Loucy (cell line): ENCODE measurements around the gene VMP1.

Source experiments
- H2AFZ ChIP-seq: fragments of 200-600 bp; sonication (generic); 2 replicates; pipeline ENCODE4 v1.6.0; 2016; ENCODE audit warnings: antibody characterized with exemption, mild to moderate bottlenecking, low read length, moderate library complexity
- H3F3A ChIP-seq: fragments of 200-600 bp; 2 replicates; pipeline ENCODE4 v1.6.0; 2016; ENCODE audit warnings: antibody characterized with exemption, low read depth, mild to moderate bottlenecking
- H3K27me3 ChIP-seq: fragments of 200-600 bp; sonication (generic); 2 replicates; pipeline ENCODE4 v1.6.1; 2014; ENCODE audit warnings: low read length, mild to moderate bottlenecking; ENCODE audit not compliant: insufficient read depth, poor library complexity, severe bottlenecking
- H3K36me3 ChIP-seq: fragments of 200-600 bp; sonication (generic); 2 replicates; pipeline ENCODE4 v1.6.1; 2016; ENCODE audit warnings: low read length; ENCODE audit not compliant: insufficient read depth
- H3K4me1 ChIP-seq: fragments of 200-600 bp; sonication (generic); 2 replicates; pipeline ENCODE4 v1.5.1; 2014; ENCODE audit warnings: low read length, mild to moderate bottlenecking; ENCODE audit not compliant: insufficient read depth, poor library complexity, severe bottlenecking
- H3K4me2 ChIP-seq: fragments of 200-600 bp; sonication (generic); 2 replicates; pipeline ENCODE4 v1.6.0; 2014; ENCODE audit warnings: antibody characterized with exemption, low read length, low read depth, mild to moderate bottlenecking; ENCODE audit not compliant: poor library complexity, severe bottlenecking
- H3K4me3 ChIP-seq: fragments of 200-600 bp; sonication (generic); 2 replicates; pipeline ENCODE4 v1.5.1; 2014; ENCODE audit warnings: low read length, mild to moderate bottlenecking, mixed read lengths; ENCODE audit not compliant: poor library complexity, severe bottlenecking
- H3K79me2 ChIP-seq: fragments of 200-600 bp; sonication (generic); 2 replicates; pipeline ENCODE4 v1.6.1; 2014; ENCODE audit warnings: low read length; ENCODE audit not compliant: insufficient read depth
- H3K9ac ChIP-seq: fragments of 200-600 bp; sonication (generic); 2 replicates; pipeline ENCODE4 v1.6.0; 2014; ENCODE audit warnings: mild to moderate bottlenecking, low read depth, low read length, moderate library complexity; ENCODE audit not compliant: poor library complexity, severe bottlenecking
- H3K9me2 ChIP-seq: fragments of 200-600 bp; sonication (generic); replicated peaks from 2 replicates; pipeline ENCODE4 v1.6.1; 2016; ENCODE audit warnings: low read depth, low read length, mixed read lengths
- H3K9me3 ChIP-seq: fragments of 200-600 bp; sonication (generic); 2 replicates; pipeline ENCODE4 v1.6.1; 2014; ENCODE audit warnings: mild to moderate bottlenecking, antibody characterized with exemption, low read length, low read depth; ENCODE audit not compliant: insufficient read depth
- H4K20me1 ChIP-seq: fragments of 200-600 bp; sonication (generic); 2 replicates; pipeline ENCODE4 v1.6.0; 2014; ENCODE audit warnings: antibody characterized with exemption, low read length, mild to moderate bottlenecking; ENCODE audit not compliant: insufficient read depth, poor library complexity, severe bottlenecking
- EZH2phosphoT487 ChIP-seq: fragments of 200-600 bp; IDR thresholded peaks from 2 replicates; pipeline ENCODE4 v1.6.1; 2018; ENCODE audit warnings: antibody characterized with exemption, mild to moderate bottlenecking, moderate library complexity, borderline replicate concordance
- TF ChIP-seq, protein P1 (sequence below): fragments of 200-600 bp; sonication (generic); conservative IDR thresholded peaks from 2 replicates; pipeline ENCODE4 v1.5.1; 2014; ENCODE audit warnings: mild to moderate bottlenecking, antibody characterized with exemption, low read length

Gene VMP1

DNA sequence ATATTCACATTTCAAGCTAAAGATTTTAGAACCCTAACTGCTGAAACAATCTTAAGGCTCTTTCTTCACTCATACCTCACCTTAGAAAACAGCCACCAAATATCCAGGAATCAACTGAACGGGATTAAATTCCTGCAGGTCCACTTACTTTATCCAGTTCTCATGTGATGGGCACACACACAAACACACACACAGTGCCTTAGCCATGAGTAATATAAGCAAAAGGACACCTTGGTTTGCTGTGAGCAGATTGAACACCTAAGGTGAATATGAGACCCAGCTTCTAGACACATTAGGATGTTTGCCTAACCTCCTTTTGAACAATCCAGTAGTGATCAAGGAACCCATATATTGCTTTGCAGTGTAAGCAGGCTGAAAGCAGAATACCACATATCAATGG, 103.8 kb downstream of the VMP1 start:
- H4K20me1 ChIP-seq = no peaks in the 10 kb centered on the region
- H3K4me1 ChIP-seq = no peaks in the 10 kb centered on the region
- H3K9me3 ChIP-seq = no peaks in the 10 kb centered on the region
- no peak overlapping the region for H2AFZ ChIP-seq
- H3K4me3 ChIP-seq = no peak overlapping the region
- no peak overlapping the region for H3K9ac ChIP-seq
- no peaks in the 10 kb centered on the region for H3K9me2 ChIP-seq
- H3K27me3 ChIP-seq = no peaks in the 10 kb centered on the region
- H3K36me3 ChIP-seq = peaks cover 25% of the 10 kb centered on the region
- TF ChIP-seq EZH2phosphoT487 = no peak
- TF ChIP-seq, protein P1, sequence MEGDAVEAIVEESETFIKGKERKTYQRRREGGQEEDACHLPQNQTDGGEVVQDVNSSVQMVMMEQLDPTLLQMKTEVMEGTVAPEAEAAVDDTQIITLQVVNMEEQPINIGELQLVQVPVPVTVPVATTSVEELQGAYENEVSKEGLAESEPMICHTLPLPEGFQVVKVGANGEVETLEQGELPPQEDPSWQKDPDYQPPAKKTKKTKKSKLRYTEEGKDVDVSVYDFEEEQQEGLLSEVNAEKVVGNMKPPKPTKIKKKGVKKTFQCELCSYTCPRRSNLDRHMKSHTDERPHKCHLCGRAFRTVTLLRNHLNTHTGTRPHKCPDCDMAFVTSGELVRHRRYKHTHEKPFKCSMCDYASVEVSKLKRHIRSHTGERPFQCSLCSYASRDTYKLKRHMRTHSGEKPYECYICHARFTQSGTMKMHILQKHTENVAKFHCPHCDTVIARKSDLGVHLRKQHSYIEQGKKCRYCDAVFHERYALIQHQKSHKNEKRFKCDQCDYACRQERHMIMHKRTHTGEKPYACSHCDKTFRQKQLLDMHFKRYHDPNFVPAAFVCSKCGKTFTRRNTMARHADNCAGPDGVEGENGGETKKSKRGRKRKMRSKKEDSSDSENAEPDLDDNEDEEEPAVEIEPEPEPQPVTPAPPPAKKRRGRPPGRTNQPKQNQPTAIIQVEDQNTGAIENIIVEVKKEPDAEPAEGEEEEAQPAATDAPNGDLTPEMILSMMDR = no peak
- H3K79me2 ChIP-seq = no peaks in the 10 kb centered on the region
- peaks cover 5% of the 10 kb centered on the region; the same call in 1 of the 2 replicates for H3F3A ChIP-seq
- H3K4me2 ChIP-seq = no peak overlapping the region

DNA sequence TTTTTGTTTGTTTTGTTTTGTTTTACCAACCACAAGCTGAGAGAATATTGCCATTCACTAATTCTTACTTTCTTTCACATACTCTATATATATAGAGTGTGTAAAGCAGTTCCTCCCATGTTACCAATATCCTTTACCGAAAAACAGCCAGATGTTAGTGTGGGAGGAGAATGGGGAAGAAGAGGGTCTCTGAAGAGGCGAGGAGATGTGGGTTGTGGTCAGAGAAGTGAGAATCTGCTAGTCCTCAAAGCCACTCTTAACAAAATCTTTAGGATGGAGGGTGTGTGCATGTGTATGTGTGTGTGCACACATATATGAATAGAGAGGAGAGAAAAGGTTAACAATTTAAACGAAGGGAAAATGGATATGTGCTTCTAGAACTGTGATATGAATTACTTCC, 104.7 kb downstream of the VMP1 start:
- no peaks in the 10 kb centered on the region for H3K4me1 ChIP-seq
- peaks cover 25% of the 10 kb centered on the region for H3K36me3 ChIP-seq
- no peaks in the 10 kb centered on the region for H4K20me1 ChIP-seq
- TF ChIP-seq, protein P1 = no peak
- TF ChIP-seq EZH2phosphoT487 = no peak
- no peaks in the 10 kb centered on the region for H3K9me3 ChIP-seq
- peaks cover 5% of the 10 kb centered on the region; the same call in 1 of the 2 replicates for H3F3A ChIP-seq
- H3K4me2 ChIP-seq = no peak overlapping the region
- no peaks in the 10 kb centered on the region for H3K27me3 ChIP-seq
- H3K9ac ChIP-seq = no peak overlapping the region
- H3K4me3 ChIP-seq = no peak overlapping the region
- H3K79me2 ChIP-seq = no peaks in the 10 kb centered on the region
- H3K9me2 ChIP-seq = no peaks in the 10 kb centered on the region
- no peak overlapping the region for H2AFZ ChIP-seq

DNA sequence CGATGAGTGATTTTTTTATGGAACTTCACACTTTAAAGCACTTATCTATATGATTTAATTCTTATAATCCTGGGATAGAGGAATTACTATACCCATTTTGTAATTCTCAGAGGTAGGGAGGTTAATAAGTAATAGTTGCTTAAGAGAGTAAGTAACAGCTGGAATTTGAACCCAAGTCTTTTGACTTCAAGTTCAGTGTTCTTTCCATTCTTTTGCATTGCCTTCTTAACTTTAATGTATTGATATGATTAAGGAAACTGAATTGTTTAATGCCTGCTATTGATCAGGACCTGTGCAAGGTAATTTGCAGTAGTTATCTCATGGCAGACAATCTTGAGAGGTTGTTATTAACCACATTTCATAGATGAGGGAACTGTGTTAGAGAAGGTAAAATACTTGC, 106.8 kb downstream of the VMP1 start:
- Histone ChIP-seq H3K4me2 (no peak overlapping the region), H3K9ac (no peak overlapping the region), H3K9me2 (no peaks in the 10 kb centered on the region), H3K36me3 (peaks cover 25% of the 10 kb centered on the region), H3K79me2 (no peaks in the 10 kb centered on the region), H2AFZ (no peak overlapping the region), H3K27me3 (no peaks in the 10 kb centered on the region), H4K20me1 (no peaks in the 10 kb centered on the region), H3K9me3 (no peaks in the 10 kb centered on the region), H3K4me3 (no peak overlapping the region), H3K4me1 (no peaks in the 10 kb centered on the region), H3F3A (no peaks in the 10 kb centered on the region)
- TF ChIP-seq EZH2phosphoT487 = no peak
- TF ChIP-seq, protein P1 = no peak
